ENCODE data around the gene OBSL1. TPM values are rescaled to one million over a fixed set of nuclear protein-coding genes. Genes with fewer than 3 reads are reported as not detected.

The OBSL1 gene
- total and polyA plus RNA-seq, 2 donors (not counting 3 experiments of a cell fraction or from before 2014, with no cell fraction given): 16.7 to 20.7 TPM

DNA sequence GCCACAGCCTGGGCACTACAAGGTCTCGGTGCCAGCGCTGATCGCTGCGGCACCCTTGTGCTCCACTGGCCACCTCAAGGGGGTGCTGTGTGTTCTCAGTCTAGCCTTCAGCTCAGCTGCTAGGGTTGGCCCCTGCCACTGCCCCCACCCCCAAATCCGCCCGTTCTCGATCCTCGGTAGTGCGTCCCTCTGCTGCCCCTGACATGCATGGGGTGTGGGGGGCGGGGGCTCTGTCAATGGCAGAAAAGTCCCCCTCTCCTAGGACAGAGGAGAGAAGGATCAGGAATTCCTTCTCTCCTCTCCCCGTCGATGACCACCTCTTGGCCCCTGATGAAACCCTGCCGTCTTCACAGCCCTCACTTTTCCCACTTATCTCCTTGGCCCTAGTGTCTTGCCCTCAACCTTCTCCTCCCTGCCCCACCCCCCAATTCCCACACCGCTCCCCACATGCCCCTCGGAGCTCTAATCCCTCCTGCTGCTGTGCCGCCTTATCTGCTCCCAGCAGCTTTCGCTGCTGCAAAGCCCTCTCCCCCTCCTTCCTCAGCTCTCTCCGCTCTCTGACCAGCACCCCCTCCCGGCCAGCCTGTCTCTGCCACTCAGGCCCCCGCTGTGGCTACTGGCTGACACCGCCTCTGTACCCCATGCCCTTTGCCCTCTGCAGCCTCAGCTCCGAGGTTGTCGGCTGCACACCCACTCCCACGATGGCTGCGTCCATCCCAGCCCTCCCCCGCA, 61.4 kb downstream of the OBSL1 start:
- peaks cover 42 to 43% of the 10 kb centered on the region in 2 experiments for H3K27me3 ChIP-seq (ENCODE audit: control insufficient read depth in 2 of 2, insufficient read depth in 2 of 2, low read length in 2 of 2)
- H3K79me2 ChIP-seq (ENCODE audit: control insufficient read depth, insufficient read depth, low read length): no peaks in the 10 kb centered on the region
- H3K9me3 ChIP-seq (replicated peaks; ENCODE audit: control insufficient read depth, insufficient read depth, low read length): no peaks in the 10 kb centered on the region
- no peaks in the 10 kb centered on the region for H3K4me1 ChIP-seq (ENCODE audit: control insufficient read depth, extremely low read depth, insufficient read depth, low read length)
- intact Hi-C loops (cut with micrococcal nuclease): loop anchor here (1.0 to 2.0 kb wide), 3 partner anchors 11 to 15 kb away; partner anchors contain the start of gene GMPPA
- BruUV-seq (replicated peaks): no TSS peak
- no peak overlapping the region for H3K4me2 ChIP-seq (ENCODE audit: insufficient read depth, low read length)
- peak overlapping the region in 1 of 3 experiments; percentile 1 for H3K4me3 ChIP-seq (replicated peaks in 1 of 3; ENCODE audit: insufficient read depth in 1 of 3, low read depth in 1 of 3, low read length in 3 of 3)
- no peak overlapping the region for H3K27ac ChIP-seq (ENCODE audit: insufficient read depth, low read depth, low read length)
- DNase-seq (ENCODE audit: low read depth, low spot score) (peak; percentile 60), FAIRE-seq (peak; percentile 86)
- dilution Hi-C loops (cut with MboI; ENCODE audit: extremely low pct_ligation_motif_present, low sequenced_read_pairs): no loop called here
- H3K36me3 ChIP-seq (ENCODE audit: control insufficient read depth in 2 of 2, extremely low read depth in 1 of 2, insufficient read depth in 2 of 2, low read length in 2 of 2): peaks cover 0 to 14% of the 10 kb centered on the region in 2 experiments
- TF ChIP-seq GATA2 (IDR thresholded peaks at IDR 0.05; ENCODE audit: insufficient read depth, insufficient read length, low read depth, low read length) (no peak), EZH2 (IDR thresholded peaks at IDR 0.05; ENCODE audit: borderline replicate concordance, low read depth, low read length, severe bottlenecking) (peak; percentile 18)
- TF ChIP-seq, protein P1, sequence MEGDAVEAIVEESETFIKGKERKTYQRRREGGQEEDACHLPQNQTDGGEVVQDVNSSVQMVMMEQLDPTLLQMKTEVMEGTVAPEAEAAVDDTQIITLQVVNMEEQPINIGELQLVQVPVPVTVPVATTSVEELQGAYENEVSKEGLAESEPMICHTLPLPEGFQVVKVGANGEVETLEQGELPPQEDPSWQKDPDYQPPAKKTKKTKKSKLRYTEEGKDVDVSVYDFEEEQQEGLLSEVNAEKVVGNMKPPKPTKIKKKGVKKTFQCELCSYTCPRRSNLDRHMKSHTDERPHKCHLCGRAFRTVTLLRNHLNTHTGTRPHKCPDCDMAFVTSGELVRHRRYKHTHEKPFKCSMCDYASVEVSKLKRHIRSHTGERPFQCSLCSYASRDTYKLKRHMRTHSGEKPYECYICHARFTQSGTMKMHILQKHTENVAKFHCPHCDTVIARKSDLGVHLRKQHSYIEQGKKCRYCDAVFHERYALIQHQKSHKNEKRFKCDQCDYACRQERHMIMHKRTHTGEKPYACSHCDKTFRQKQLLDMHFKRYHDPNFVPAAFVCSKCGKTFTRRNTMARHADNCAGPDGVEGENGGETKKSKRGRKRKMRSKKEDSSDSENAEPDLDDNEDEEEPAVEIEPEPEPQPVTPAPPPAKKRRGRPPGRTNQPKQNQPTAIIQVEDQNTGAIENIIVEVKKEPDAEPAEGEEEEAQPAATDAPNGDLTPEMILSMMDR (IDR thresholded peaks at IDR 0.05; ENCODE audit: extremely low read depth in 1 of 2, insufficient read depth in 1 of 2, low read depth in 1 of 2, low read length in 2 of 2): peak; percentile 68 to 84
- H3K9ac ChIP-seq (replicated peaks; ENCODE audit: extremely low read depth, insufficient read depth, low read length): no peak overlapping the region
- H3K9me1 ChIP-seq (replicated peaks; ENCODE audit: control insufficient read depth, extremely low read depth, insufficient read depth, low read length): no peaks in the 10 kb centered on the region
- H4K20me1 ChIP-seq (replicated peaks; ENCODE audit: control insufficient read depth, extremely low read depth, insufficient read depth, low read length): no peaks in the 10 kb centered on the region
- POLR2A ChIA-PET: interaction anchor here (0.5 to 1.0 kb wide), 2 partner anchors 11 to 156 kb away, joined by 3 to 20 read pairs; partner anchors contain the start of gene GMPPA
- CTCF ChIA-PET: interaction anchor here (0.6 to 5.0 kb wide), 33 partner anchors 9 to 406 kb away, joined by 3 to 151 read pairs (median 5); partner anchors contain the start of genes CHPF, DES, DNPEP and GMPPA
- no peak overlapping the region for H2AFZ ChIP-seq (ENCODE audit: low read depth, low read length)

Measured in endothelial cell of umbilical vein (primary cell).